ENCODE measurements around the gene TICAM1.
"Not testable (repeated sequence)": the region's sequence is repeated elsewhere in the genome, so short reads cannot be mapped to it uniquely, and the experiment has no call there.

DNA sequence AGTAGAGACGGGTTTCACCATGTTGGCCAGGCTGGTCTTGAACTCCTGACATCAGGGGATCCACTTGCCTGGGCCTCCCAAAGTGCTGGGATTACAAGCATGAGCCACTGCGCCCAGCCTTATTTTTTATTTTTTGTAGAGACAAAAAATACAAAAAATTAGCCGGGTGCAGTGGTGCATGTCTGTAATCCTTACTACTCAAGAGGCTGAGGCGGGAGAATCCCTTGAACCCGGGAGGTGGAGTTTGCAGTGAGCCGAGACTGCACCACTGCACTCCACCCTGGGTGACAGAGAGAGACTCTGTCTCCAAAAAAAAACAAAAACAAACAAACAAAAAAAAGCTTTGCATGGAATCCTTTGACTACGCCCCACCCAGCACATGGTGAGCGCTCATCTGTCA, 22.0 kb upstream of the TICAM1 start:
- TF ChIP-seq, protein P1, sequence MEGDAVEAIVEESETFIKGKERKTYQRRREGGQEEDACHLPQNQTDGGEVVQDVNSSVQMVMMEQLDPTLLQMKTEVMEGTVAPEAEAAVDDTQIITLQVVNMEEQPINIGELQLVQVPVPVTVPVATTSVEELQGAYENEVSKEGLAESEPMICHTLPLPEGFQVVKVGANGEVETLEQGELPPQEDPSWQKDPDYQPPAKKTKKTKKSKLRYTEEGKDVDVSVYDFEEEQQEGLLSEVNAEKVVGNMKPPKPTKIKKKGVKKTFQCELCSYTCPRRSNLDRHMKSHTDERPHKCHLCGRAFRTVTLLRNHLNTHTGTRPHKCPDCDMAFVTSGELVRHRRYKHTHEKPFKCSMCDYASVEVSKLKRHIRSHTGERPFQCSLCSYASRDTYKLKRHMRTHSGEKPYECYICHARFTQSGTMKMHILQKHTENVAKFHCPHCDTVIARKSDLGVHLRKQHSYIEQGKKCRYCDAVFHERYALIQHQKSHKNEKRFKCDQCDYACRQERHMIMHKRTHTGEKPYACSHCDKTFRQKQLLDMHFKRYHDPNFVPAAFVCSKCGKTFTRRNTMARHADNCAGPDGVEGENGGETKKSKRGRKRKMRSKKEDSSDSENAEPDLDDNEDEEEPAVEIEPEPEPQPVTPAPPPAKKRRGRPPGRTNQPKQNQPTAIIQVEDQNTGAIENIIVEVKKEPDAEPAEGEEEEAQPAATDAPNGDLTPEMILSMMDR (IDR thresholded peaks at IDR 0.05; ENCODE audit: borderline replicate concordance, extremely low read depth, low read length, poor library complexity, severe bottlenecking), result not testable (repeated sequence)
- not testable (repeated sequence) for TF ChIP-seq EZH2 (IDR thresholded peaks at IDR 0.05; ENCODE audit: borderline replicate concordance, low read depth, low read length, severe bottlenecking)
